HG02763 (cell line): ENCODE results near the gene DENND11.
A peak's percentile ranks its signal among the peaks of the same experiment; 100 is the strongest.

ENCODE experiments used
- ATAC-seq: cut with Tn5 transposase; IDR thresholded peaks from one replicate; pipeline ENCODE4 v1.9.1; 2021; ENCODE audit warnings: mild to moderate bottlenecking, moderate library complexity; ENCODE audit not compliant: unreplicated experiment

DENND11 gene

GRCh38 chr7:141686074-141686473 is 15.9 kb downstream of the DENND11 start:
- no peak for ATAC-seq

DNA sequence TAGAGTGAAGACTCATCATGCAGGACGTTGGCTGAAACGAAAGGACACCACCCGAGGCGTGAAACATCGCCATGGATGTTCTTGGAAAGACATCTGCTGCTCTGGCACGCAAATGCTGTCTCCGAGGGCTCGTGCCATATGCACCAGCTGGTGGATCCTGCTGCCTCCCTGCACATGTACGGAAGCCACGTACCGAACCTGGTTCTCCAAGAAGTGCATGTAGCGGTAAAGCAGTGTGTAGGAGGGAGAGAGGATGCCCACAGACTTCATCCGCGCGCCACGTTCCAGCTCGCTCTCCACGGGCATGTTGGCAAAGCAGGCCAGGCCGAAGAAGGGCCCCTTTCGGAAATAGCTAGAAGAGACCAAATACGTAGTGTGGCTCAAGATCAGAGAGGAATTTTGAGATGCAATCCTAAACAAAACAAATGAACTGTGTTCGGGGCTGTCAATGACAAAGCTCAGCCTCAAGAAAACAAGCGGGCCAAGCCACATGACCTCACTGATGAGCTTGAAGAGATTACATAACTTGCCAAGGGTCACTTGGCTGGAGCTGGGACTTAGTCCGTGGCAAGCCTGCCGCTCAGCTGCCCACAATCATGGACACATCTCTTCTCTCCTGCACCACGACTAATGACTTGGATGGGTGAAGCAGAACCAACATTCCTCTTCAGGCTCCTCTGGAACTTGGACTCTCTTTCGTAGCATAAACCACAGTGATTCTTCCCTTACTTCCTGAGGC is 16.5 kb downstream of the DENND11 start:
- no peak for ATAC-seq

DNA sequence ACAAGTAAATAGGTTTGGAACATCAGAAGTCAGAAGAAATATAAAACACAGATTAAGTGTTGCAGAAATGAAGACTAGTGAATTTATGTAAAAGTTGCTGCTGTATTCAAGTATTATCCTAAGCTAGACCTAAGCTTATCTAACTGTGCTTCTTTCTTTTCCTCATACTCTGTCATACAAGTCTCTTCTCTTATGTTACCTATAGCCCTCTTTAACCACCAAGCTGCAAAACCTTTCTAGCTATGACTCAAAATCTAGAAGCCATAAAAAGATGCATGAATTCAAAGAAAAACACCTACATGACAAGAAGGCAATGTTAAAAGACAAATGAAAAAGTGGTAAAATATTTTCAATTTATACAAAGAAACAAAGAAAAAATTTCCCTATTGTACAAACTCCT is 23.0 kb downstream of the DENND11 start:
- peak; percentile 47 for ATAC-seq

DNA sequence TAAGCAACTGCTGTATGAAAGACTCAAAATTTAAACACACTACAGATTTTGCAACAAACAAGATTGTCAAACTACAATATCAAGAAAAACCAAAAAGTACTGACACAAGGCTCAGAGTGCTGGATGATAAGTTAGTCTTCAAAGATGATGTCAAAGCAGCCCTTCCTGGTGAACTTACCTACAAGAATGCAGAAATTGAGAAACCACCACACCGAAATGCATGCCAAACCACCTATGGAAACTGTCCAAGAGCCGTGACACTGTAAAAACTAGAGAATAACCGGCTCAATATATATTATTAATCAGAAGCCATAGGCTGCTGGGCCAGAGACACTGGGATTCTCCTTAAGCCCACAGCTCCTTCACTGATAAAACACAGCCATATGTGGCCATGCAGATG is 25.3 kb downstream of the DENND11 start:
- no peak for ATAC-seq

DNA sequence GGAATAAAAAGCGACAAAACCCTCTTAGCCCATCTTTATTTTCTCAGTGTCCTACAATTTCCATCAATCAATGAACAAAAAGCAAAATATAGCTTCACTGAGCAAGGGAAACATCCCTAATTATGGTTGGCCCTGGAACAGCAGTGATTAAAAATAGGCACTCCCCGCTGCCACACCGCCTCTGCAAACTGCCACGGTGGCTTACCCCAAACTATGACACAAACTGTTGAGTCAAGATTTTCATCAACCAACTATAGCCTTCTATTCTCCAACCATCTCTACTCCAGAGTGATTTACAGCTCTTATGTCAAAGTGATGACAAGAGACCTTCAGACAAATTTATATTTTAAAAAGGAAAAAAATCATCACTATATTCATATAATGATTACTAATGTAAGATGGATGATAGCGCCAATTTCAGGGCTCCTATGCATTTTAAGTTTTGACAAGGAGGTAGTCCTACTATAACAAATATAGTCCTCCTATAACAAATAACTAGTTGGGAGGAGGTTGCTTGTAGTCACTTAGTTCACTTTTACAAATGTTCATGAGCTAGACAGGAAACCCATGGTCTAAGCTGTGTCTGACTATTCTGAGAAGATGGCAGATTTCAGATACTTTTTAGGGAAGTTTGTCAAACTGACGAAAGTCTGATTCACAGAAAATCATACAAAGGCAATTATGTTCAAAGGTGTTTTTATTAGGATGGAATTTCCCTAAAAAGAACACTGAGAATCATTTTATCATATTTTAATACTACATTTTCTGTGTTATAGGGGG is 26.3 kb downstream of the DENND11 start:
- ATAC-seq, result no peak

- ATAC-seq, result no peak
Measured at GRCh38 chr7:141674702-141675101, 27.3 kb downstream of the DENND11 start.

DNA sequence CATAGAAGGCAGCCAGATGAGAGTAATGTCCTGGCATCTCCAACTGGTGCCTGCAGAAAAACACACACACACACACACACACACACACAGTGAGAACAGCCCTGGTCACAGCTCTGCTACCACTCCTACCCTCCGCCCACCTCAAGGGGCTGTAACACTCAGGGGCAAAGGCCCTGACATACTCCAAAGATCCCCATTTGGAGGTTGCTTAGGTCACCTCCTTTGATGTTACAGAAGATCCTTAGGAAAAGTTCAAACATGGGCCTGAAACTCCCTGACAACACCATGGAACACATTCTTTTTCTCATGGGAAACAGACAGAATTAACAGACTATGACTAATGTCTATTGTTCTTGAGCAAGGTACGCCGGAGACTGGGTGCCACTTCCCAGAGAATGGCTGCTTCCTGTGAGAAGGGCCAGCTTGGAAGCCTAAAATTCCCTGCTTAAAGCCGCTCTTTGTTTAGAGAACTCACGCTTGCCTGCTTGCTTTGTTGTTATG is 27.7 kb downstream of the DENND11 start:
- ATAC-seq, result no peak

GRCh38 chr7:141673346-141673745 is 28.6 kb downstream of the DENND11 start:
- no peak for ATAC-seq

DNA sequence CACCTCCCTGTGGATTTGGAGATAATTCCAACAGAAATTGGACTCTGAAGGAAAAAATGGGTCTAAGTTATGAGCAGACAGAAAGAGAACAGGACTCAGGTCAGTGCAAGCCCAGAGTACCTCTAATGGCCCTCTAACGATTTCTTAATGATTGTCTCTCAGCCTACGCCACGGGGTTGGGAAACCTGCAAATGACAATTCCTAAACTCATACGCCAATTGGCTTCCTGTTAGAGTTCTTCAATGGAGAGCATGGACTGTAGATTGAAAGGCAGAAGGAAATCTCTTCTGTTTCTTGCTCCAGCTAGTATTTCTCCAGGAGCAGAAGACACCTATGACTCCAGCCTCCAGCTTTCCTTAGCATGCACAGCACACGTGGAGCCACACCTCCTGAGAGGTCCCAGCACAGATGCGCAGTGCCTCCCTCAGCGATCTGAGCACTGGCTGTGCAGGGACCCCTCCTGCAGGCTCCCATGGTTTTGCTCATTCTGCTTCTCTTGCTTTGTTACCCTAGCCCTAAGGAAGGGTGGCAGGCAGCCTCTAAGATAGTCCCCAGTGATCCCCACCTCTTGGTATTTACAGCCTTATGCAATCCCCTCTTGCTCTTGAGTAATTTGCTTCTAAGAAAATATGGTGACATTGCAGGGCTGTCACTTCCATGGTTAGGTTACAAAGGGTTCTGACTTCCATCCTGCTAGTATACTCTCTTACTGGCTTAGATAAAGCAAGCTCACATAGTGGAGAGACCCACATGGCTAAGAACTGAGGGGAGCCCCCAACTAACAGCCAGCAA is 30.1 kb downstream of the DENND11 start:
- ATAC-seq, result no peak

- ATAC-seq, result no peak
Measured at GRCh38 chr7:141668853-141669252, 33.1 kb downstream of the DENND11 start.

DNA sequence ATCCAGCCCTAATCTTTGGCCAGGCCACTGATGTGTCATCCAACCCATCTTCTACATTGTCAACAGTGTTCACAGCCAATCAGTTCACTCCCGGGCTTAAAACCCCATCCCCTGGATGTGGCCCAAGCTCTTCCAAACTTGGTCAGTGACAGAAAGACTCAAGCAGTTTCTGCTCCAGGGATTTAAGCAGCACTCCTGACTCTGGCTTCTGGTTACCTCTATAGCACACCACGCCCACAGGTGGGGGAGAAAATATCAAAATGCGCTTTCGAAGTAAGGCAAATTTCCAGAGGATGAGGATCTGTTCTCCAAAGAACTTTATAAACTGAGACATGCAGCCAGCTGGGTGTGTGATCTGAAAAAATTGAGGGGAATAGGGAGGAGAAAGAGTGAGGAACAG is 35.9 kb downstream of the DENND11 start:
- ATAC-seq, result no peak

GRCh38 chr7:141665208-141666035 is 36.5 kb downstream of the DENND11 start:
- ATAC-seq, result no peak

DNA sequence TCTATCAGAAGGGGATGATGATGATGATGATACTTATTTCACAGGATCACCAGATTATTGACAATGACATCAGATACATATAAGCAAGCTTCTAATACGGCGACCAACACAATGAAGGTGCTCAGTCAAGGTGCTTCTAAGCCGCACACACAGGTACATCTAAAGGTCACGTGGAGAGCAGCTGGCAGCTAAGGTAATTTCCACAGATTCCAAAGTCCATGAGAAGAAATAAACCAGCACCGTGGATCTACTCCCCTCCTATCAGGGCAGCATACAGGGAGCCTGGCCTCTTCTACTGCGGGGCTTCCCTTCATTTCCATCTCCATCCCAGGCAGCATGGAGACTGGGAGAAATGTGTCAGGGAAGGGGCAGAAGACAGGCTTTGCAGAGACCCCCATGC is 37.5 kb downstream of the DENND11 start:
- ATAC-seq, result no peak

DNA sequence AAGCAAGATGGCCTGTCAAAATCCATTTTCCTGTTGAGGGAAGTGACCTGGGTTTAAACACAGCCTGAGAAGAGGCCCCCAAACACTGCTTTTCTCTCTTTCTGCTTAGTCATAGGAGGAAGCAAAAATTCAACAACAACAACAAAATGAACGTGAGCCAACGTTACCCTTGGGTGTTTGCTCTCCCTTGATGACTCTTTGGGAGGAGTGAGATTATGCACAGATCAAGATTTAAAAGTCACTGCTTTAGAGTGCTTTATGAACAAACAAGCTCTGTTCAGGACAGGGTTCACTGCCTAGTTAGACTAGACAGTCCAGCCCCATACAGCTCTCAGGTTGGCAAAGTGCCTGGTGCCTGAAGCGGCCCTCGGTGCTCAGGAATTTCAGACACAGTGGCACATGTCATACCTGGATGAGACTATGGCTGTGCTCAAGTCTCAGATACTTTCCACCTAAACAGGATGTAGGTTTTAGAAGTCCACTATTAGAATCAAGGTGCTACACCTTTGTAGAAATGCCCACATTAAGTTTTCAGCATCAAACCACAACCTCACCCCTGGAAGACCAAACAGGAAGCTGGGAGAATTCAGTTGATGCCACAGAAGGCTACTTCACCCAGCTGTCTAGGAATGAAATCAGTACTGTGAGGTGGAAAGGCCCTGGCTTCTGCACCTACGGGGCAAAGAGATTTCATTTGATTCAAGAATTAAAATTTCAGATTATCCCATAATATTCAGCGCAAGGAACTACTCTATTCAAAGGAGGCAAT is 38.7 kb downstream of the DENND11 start:
- ATAC-seq, result no peak

DNA sequence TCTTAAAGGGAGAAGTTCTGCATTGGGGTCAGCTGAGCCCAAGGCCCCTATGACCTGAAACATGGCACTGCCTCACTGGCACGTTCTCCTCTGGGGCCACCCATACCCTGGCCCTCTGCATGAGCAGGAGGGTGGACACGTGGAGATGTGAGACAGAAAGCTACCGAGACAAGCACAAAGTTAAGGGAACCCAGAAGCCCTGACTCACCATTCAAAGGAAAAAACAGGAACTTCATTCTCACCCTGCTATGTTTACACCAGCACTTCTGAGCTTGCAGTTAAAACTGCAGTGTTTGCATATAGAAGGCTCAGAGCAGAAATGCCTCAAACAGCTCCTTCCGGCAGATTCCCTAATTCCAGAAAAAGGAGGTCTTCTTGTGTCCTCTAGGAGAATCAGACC is 41.7 kb downstream of the DENND11 start:
- ATAC-seq, result no peak

- ATAC-seq, result no peak
Measured at GRCh38 chr7:141659501-141659900, 42.5 kb downstream of the DENND11 start.

DNA sequence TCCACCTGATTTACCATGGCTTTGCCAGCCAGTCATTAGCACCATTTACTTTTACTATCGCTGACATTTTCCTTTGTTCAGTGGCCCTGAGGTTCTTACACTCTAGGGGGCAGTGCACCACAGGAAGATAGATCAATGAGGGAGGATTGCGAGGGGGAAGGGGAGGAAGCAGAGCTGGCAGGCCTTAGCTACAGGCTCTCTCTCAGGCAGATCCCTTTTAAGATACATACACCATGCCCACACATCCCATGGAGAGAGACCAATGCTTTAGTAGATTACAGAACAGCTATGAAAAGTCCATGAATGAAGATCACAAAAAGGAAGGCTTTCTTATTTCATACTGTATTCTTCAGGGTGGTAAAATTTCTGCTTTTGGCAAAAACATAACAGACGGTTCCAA is 47.4 kb downstream of the DENND11 start:
- ATAC-seq, result peak; percentile 68

DNA sequence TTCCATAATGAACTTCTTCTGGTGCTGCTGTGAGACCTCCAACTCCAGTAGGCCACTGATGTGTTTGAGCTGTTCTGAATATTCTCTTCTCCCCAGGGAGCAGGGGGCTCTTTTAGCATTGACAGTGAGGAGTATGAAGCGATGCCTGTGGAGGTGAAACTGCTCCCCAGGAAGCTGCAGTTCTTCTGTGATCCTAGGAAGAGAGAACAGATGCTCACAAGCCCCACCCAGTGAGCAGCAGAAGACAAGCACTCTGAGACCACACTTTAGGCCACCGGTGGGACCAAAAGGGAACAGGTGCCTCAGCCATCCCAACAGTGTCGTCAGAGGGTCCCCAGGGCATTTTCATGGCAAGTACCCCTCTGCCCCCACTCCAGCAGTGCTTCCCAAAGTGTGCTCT is 49.3 kb downstream of the DENND11 start:
- no peak for ATAC-seq
